ENCODE measurements around the gene NR1H2. TPM values are rescaled to one million over a fixed set of nuclear protein-coding genes. Genes with fewer than 3 reads are reported as not detected.

Gene NR1H2
- total RNA-seq, 4 donors from 2014 or later = 76.7 to 102 (median 98.9) TPM

- Histone ChIP-seq H3K9me3 (no peaks in the 10 kb centered on the region), H3K27me3 (peaks cover 0 to 8% of the 10 kb centered on the region in 2 donors), H3K4me3 (peak overlapping the region in 3 of 4 donors; percentile 14 to 57 (median 56)), H3K36me3 (no peaks in the 10 kb centered on the region), H3K4me1 (peaks cover 0 to 26% (median 9%) of the 10 kb centered on the region in 4 donors), H3K27ac (peak overlapping the region in 2 of 4 donors; percentile 80 to 88)
- DNase-seq = no peak
- TF ChIP-seq POLR2A (IDR thresholded peaks at IDR 0.05) (no peak), CTCF (IDR thresholded peaks at IDR 0.05) (no peak)
Measured at GRCh38 chr19:50419022-50419579, 42.8 kb downstream of the NR1H2 start.

- no peak for TF ChIP-seq CTCF (IDR thresholded peaks at IDR 0.05)
- no peak for TF ChIP-seq POLR2A (IDR thresholded peaks at IDR 0.05)
- Histone ChIP-seq H3K36me3 (no peaks in the 10 kb centered on the region), H3K4me3 (peak overlapping the region in 2 of 4 donors; percentile 56 to 57), H3K27ac (peak overlapping the region in 2 of 4 donors; percentile 80 to 88), H3K27me3 (peaks cover 0 to 8% of the 10 kb centered on the region in 2 donors), H3K4me1 (peaks cover 0 to 26% (median 8%) of the 10 kb centered on the region in 4 donors), H3K9me3 (no peaks in the 10 kb centered on the region)
- peak in 2 of 3 donors; percentile 74 to 77 for DNase-seq
Measured at GRCh38 chr19:50419580-50420035, 43.4 kb downstream of the NR1H2 start.

- Histone ChIP-seq H3K36me3 (no peaks in the 10 kb centered on the region), H3K4me3 (peak overlapping the region in 2 of 4 donors; percentile 56 to 57), H3K9me3 (no peaks in the 10 kb centered on the region), H3K27ac (peak overlapping the region in 2 of 4 donors; percentile 80 to 88), H3K27me3 (peaks cover 0 to 8% of the 10 kb centered on the region in 2 donors), H3K4me1 (peaks cover 0 to 25% (median 7%) of the 10 kb centered on the region in 4 donors)
- no peak for DNase-seq
- TF ChIP-seq CTCF (IDR thresholded peaks at IDR 0.05) (no peak), POLR2A (IDR thresholded peaks at IDR 0.05) (no peak)
Measured at GRCh38 chr19:50420127-50420526, 43.9 kb downstream of the NR1H2 start.

- DNase-seq = no peak
- H3K4me3 ChIP-seq = peak overlapping the region in 1 of 4 donors; percentile 57
- no peaks in the 10 kb centered on the region for H3K9me3 ChIP-seq
- TF ChIP-seq POLR2A (IDR thresholded peaks at IDR 0.05) (no peak), CTCF (IDR thresholded peaks at IDR 0.05) (no peak)
- H3K4me1 ChIP-seq = peaks cover 0 to 20% (median 7%) of the 10 kb centered on the region in 4 donors
- peak overlapping the region in 1 of 4 donors; percentile 88 for H3K27ac ChIP-seq
- H3K36me3 ChIP-seq = no peaks in the 10 kb centered on the region
- peaks cover 0 to 8% of the 10 kb centered on the region in 2 donors for H3K27me3 ChIP-seq
Measured at GRCh38 chr19:50420808-50421207, 44.6 kb downstream of the NR1H2 start.

GRCh38 chr19:50422397-50423278 lies 46.4 kb downstream of the NR1H2 start:
- no peak for TF ChIP-seq CTCF (IDR thresholded peaks at IDR 0.05)
- TF ChIP-seq POLR2A (IDR thresholded peaks at IDR 0.05) = no peak
- H3K4me3 ChIP-seq = peak overlapping the region in 1 of 4 donors; percentile 12
- peaks cover 0 to 4% (median 0%) of the 10 kb centered on the region in 4 donors for H3K4me1 ChIP-seq
- H3K27ac ChIP-seq = peak overlapping the region in 1 of 4 donors; percentile 88
- peaks cover 0 to 4% of the 10 kb centered on the region in 2 donors for H3K27me3 ChIP-seq
- DNase-seq = peak in 1 of 3 donors; percentile 50
- no peaks in the 10 kb centered on the region for H3K9me3 ChIP-seq
- no peaks in the 10 kb centered on the region for H3K36me3 ChIP-seq
